Activated CD8-positive, alpha-beta memory T cell treated with anti-CD3 and anti-CD28 coated beads for 36 hours (primary cell): ENCODE results near the gene METTL16. TPM values are rescaled to one million over a fixed set of nuclear protein-coding genes. Genes with fewer than 3 reads are reported as not detected.
"Not testable (repeated sequence)": the region's sequence is repeated elsewhere in the genome, so short reads cannot be mapped to it uniquely, and the experiment has no call there.

Experiments used
- CTCF ChIA-PET: fragments of 350-600 bp; sonication (Branson Sonifier 250); formaldehyde crosslinking; loops from one replicate; lab custom pipeline; 2021; ENCODE audit warnings: antibody characterized with exemption; lab: Charles Lee
- POLR2A ChIA-PET: fragments of 350-600 bp; sonication (Branson Sonifier 250); formaldehyde crosslinking; loops from one replicate; lab custom pipeline; 2021; ENCODE audit warnings: antibody characterized with exemption; lab: Charles Lee
- total RNA-seq, 2 experiments: library from RNA; stranded (reverse); gene quantifications; one replicate each; pipeline ENCODE4 v1.2.3, GENCODE V29; 2021

The METTL16 gene, protein sequence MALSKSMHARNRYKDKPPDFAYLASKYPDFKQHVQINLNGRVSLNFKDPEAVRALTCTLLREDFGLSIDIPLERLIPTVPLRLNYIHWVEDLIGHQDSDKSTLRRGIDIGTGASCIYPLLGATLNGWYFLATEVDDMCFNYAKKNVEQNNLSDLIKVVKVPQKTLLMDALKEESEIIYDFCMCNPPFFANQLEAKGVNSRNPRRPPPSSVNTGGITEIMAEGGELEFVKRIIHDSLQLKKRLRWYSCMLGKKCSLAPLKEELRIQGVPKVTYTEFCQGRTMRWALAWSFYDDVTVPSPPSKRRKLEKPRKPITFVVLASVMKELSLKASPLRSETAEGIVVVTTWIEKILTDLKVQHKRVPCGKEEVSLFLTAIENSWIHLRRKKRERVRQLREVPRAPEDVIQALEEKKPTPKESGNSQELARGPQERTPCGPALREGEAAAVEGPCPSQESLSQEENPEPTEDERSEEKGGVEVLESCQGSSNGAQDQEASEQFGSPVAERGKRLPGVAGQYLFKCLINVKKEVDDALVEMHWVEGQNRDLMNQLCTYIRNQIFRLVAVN
- total RNA-seq: 10 to 100 TPM; 63.5 to 69.6 TPM

DNA sequence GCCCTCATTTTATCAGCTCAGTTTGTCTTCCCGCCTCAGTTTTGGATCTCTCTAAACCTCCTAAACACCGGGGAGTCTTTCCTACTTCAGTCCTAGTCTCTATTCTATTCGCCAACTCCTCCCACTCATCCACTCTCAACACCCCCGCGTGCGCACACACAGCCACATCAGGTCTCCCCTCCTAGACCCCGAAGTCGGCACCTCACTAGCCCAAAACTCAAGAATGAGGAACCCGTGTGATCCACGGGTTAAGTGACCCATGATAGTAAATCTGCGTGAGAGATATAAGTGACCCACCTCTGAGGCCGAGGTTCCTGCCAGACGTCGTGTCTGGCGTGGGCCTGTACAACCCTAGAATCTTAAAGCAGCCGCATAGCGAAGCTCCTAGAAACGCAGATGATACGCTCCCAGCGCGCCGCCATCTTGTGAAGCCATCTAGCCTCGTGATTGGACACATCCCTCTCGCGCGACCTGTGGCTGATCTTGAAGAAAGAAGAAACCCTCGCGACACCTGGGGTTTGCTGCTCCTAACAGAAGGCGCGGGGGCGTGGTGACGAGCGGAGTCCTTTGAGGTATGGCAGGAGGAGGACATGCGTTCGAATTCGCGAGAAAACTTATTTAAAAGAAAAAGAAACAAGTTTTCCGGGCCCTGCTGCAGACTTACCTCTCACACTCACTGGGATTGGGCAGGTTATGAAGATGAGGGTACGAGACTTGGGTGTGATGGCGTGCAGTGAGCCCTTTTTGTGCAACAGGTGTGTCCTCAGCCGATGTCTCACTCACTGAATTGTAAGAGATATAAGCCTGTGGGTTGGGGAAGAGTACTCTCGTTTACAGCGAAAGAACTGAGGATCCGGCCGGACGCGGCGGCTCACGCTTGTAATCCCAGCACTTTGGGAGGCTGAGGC lies at the start of gene METTL16:
Gene METTL16 (minus strand): TSS at position 427 of the 908 bp plus-strand sequence. CDS start 9,557 bp downstream, outside the sequence.
- ChIA-PET CTCF (no interaction called here), POLR2A (interaction anchor here (0.5 to 2.1 kb wide), 8 partner anchors 19 to 494 kb away, joined by 3 to 13 read pairs (median 6); partner anchors contain the start of gene PAFAH1B1)

DNA sequence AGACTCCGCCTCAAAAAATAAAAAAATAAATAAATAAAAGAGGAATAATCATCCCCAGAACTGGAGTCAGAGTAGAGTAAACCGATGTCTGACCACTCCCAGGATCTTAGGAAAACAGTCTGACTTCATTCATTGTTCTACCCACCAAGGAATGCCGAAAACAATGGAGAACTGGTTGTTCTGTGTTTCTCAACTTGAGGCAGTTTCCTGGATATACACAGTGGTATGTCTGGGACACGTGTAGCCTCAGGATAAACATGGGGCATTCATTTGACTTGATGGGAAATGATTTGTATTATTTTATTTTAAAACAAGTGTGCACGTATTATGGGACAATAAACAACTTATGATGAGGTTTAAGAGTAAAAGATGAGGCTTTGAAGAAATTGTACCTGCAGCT lies 49.0 kb upstream of the METTL16 start:
- CTCF ChIA-PET: interaction anchor here (0.7 kb wide), 1 partner anchor 56 kb away, joined by 3 read pairs; no protein-coding TSS in a partner anchor
- POLR2A ChIA-PET: no interaction called here

DNA sequence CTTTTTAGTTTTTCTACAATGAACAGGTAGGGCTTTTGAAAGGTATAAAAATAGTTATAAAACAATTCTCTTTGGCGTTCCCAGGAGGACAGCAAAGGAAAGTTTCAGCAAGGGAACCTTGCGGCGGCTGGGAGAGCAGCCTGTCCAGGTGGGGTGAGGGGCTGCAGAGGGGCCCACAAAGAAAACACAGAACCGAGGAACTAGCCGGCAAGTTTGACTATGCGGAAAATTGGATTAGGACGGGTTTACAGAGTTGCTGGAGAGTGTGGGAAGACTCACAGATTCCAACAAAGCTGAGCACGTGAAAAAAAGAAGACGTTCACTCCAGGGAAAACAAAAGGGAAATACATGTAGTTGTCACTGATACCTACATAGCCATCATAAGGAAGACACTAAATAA lies 40.2 kb upstream of the METTL16 start:
- ChIA-PET POLR2A (no interaction called here), CTCF (no interaction called here)

DNA sequence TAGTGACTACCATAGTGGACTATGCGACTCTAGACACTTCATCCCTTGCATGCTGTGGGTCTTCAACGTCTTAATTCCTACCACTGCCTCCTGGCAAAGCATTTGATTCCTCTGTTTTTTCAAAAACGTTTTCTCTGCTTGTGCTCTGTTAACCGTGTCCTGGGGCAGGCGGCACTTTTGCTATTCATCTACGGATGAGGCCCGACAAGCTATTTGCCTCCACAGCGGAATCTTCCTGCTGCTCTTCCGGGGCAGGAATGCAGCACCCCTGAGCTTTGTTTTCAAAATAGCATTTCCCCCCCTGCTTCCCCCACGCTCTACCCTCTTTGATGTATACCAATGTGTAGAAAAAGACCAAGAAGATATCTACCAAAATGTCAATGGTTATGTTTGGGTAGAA lies 39.8 kb upstream of the METTL16 start:
- ChIA-PET CTCF (no interaction called here), POLR2A (no interaction called here)

DNA sequence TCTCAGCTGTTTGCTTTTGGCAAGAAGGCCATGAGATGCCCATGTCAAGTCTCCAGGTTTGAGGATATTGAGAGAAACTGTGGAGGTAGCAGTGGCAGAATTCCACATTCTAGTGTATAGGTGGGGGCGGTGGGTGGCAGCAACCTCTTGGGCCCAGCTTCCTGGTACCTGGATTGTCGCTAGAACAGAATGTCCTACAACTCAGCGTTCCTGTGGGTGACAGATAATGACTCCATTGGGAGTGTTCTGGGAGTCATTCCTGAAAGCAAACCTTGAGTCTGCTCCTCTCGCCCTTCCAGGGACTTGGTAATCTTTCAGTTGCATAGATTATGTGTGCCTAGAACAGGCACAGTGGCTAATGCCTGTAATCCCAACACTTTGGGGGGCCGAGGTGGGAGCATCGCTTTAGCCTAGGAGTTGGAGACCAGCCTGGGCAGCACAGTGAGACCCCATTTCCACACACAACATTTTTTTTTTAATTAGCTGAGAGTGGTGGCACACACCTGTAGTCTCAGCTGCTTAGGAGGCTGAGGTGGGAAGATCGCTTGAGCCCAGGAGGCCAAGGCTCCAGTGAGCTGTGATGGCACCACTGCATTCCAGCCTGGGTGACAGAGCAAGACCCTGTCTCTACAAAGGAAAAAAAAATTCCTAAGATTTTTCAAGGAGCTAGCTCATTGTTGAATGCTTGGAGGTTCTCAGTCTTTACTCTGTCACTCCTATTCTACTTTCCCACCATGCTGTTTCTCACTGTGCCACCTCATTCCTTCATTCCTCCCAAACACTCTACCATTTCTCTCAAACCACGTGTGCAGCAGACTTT lies 37.9 kb upstream of the METTL16 start:
- CTCF ChIA-PET: interaction anchor here (0.7 kb wide), 1 partner anchor 1509 kb away, joined by 3 read pairs; no protein-coding TSS in a partner anchor
- POLR2A ChIA-PET: no interaction called here

DNA sequence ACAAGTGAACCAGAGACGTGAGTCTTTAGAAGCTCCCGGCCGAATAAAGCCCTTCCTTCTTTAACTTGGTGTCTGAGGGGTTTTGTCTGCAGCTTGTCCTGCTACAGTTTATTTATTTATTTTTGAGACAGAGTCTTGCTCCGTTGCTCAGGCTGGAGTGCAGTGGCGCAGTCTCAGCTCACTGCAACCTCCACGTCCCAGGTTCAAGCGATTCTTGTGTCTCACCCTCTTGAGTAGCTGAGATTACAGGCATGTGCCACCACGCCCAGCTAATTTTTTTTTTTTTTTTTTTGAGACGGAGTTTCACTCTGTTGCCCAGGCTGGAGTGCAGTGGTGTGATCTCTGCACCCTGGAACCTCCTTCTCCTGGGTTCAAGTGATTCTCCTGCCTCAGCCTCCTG lies 36.3 kb upstream of the METTL16 start:
- CTCF ChIA-PET: not testable (repeated sequence)
- POLR2A ChIA-PET: interaction anchor here (0.7 kb wide), 1 partner anchor 831 kb away, joined by 6 read pairs; no protein-coding TSS in a partner anchor

DNA sequence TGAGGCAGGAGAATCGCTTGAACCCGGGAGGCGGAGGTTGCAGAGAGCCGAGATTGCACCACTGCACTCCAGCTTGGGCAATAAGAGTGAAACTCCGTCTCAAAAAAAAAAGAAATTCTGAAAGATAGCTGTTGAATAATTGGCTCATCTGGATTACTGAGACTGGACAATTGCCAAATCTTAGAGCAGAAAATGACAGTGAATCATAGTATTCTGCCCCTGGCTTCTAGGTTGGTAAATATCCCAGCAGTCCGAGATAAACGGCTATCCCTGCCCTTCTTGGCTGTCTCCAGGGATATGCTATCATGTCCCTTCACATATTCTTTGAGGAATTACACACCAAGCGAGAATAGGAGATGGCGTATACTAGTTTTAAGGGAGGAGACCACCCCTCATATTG lies 35.5 kb upstream of the METTL16 start:
- CTCF ChIA-PET: interaction anchor here (0.7 kb wide), 1 partner anchor 149 kb away, joined by 6 read pairs; no protein-coding TSS in a partner anchor
- POLR2A ChIA-PET: interaction anchor here (0.7 kb wide), 1 partner anchor 832 kb away, joined by 6 read pairs; no protein-coding TSS in a partner anchor

DNA sequence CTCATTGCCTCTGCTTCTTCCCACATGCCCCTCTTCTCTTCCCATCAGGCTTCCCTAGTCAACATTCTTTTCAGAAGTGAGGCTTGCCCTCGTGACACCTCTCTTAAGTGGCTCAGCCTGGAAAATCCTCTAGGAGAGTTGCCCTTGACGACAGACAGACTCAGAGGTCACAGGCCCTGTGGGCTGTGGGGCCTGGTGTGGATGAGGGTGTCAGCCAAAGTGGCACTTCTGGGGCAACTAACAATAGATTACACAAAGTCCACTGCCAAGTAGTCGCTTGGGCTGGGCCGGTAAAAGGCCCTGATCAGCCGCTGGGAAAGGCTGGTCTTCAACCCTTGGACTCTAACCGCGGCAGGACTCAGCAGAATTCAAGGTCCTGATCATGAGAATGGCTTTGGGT lies 33.7 kb upstream of the METTL16 start:
- CTCF ChIA-PET: no interaction called here
- POLR2A ChIA-PET: no interaction called here

DNA sequence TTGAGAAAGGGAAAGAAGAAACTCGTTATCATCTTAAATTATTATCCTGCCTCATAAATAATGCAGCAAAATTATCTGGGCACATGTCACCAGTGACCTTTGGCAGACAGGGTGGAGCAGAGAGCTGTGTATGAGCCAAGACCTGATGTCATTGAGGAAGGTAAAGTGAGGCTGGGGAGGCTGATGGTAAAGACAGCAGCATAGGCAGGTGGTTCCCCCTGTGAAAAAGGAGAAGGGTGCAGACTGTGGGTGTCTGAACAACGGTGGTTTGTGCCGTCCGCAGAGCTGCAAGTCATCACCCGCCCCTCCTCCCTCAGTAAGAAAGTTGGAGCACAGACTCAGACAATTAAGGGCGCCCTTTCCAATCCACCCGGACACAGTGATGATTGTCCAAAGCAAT lies 30.8 kb upstream of the METTL16 start:
- POLR2A ChIA-PET: no interaction called here
- CTCF ChIA-PET: no interaction called here

DNA sequence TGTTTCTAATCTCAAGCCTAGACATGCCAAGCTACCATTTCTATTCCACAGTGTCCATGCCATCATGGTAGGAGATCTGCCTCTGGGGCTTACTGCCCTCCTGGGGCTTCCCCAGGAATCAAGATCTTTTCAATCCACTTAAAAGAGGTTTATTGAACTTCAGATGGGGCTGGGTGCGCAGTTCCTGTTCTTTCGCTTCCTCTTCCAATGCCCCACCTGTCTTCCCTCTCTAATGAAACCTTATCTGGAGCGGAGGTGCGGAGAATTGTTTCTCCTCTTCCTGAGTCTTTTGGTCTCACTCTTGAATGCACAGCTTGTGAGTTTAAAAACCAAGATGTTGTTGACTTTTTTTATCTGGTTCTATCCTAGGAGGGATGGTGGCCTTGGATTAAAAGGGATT lies 30.4 kb upstream of the METTL16 start:
- POLR2A ChIA-PET: no interaction called here

DNA sequence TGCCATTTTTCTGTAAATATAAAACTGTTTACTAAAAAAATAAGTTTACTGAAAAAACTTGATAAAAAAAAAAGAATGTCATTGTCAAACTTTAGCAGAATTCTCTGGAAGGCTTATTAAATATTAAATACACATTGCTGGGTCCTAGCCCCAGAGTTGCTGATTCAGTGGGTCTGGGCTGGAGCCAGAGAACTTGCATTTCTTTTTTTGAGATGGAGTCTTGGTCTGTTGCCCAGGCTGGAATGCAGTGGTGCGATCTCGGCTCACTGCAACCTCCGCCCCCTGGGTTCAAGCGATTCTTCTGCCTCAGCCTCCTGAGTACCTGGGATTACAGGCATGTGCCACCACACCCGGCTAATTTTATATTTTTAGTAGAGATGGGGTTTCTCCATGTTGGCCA lies 25.9 kb upstream of the METTL16 start:
- POLR2A ChIA-PET, CTCF ChIA-PET: not testable (repeated sequence)

More for the DNA sequence above, 30.4 kb upstream of the METTL16 start:
- CTCF ChIA-PET: no interaction called here

DNA sequence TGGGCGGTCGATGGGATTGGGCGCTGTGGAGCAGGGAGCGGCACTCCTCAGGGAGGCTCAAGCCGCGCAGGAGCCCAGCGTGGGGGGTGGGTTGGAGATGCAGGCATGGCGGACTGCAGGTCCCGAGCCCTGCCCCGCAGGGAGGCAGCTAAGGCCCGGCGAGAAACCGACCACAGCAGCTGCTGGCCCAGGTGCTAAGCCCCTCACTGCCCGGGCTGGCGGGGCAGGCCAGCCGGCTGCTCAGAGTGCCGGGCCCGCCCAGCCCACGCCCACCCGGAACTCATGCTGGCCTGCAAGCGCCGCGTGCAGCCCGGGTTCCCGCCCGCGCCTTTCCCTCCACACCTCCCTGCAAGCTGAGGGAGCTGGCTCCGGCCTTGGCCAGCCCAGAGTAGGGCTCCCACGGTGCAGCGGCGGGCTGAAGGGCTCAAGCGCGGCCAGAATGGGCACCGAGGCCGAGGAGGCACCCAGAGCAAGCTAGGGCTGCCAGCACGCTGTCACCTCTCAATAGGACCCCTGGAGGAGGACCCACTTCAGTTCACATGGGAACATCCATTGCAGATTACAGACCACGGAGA lies 20.5 kb upstream of the METTL16 start:
- ChIA-PET POLR2A (interaction anchor here (2.0 kb wide), 1 partner anchor 21 kb away, joined by 8 read pairs; the partner anchor contains the start of gene METTL16), CTCF (no interaction called here)

DNA sequence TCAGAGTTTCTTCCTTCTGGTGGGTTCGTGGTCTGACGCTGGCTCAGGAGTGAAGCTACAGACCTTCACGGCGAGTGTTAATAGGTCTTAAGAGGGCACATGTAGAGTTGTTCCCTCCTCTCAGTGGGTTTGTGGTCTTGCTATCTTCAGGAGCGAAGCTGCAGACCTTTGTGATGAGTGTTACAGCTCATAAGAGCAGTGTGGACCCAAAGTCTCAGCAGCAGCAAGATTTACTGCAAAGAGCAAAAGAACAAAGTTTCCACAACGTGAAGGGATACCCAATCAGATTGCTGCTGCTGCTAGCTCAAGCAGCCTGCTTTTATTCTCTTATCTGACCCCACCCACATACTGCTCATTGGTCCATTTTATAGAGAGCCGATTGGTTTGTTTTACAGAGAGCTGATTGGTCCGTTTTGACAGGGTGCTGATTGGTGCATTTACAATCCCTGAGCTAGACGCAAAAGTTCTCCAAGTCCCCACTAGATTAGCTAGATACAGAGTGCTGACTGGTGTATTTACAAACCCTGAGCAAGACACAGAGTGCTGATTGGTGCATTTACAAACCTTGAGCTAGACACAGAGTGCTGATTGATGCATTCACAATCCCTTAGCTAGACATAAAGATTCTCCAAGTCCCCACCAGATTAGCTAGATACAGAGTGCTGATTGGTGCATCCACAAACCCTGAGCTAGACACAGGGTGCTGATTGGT lies 19.7 kb upstream of the METTL16 start:
- CTCF ChIA-PET: not testable (repeated sequence)
- POLR2A ChIA-PET: interaction anchor here (2.0 kb wide), 1 partner anchor 20 kb away, joined by 8 read pairs; the partner anchor contains the start of gene METTL16

DNA sequence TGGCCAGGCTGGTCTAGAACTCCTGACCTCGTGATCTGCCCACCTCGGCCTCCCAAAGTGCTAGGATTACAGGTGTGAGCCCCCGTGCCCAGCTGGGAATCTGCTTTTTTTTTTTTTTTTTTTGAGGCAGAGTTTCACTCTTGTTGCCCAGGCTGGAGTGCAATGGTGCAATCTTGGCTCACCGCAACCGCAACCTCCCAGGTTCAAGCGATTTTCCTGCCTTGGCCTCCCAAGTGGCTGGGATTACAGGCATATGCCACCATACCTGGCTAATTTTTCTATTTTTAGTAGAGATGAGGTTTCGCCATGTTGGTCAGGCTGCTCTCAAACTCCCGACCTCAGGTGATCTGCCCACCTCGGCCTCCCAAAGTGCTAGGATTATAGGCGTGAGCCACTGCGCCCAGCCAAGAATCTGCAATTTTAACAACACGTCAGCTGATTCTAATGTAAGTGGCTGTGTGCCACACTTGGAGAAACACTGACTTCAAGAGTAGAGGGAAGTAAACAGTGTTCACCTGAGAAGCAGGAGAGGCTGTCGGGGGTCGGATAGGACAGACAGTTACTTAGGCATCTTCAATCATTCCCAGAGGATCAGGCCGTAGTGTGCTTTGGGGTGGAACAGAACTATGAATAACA lies 10.2 kb upstream of the METTL16 start:
- CTCF ChIA-PET: not testable (repeated sequence)

DNA sequence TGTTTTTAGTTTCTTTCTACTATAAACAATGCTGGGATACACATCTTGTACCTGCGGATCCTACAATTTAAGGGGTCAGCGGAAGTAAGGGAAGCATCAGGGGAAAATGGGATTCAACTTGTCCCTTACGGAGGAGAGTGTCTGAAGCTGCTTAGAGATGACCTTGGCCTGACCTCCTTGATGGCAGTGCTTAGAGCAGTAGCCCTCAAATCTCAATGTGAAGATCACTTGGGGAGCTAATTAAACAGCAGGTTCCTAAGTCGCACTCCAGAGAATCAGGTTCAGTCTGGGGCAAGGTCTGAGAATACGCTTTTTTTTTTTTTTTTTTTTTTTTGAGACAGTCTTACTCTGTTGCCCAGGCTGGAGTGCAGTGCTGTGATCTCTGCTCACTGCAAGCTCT lies 9.6 kb upstream of the METTL16 start:
- ChIA-PET CTCF (no interaction called here), POLR2A (interaction anchor here (0.6 kb wide), 1 partner anchor 892 kb away, joined by 3 read pairs; no protein-coding TSS in a partner anchor)

More for the DNA sequence above, 10.2 kb upstream of the METTL16 start:
- POLR2A ChIA-PET: not testable (repeated sequence)

DNA sequence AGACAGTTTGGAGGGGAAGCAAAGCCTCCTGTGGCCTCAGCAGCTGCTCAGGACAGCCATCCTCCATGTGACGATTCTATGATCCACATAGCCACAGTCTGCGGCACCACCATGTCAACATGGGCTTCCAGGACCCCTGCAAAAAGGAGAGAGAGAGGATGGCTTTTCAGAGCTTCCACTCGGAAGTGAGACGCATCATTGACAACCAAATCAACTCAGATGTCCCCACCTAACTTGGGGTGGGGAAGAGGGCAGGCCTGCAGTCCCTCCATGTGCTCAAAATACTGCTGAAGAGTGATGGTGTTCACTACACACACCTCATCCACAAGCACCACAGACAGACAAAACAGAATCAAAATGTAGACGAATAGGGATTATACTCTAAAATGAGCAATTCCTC lies 5.9 kb upstream of the METTL16 start:
- ChIA-PET CTCF (no interaction called here), POLR2A (no interaction called here)

DNA sequence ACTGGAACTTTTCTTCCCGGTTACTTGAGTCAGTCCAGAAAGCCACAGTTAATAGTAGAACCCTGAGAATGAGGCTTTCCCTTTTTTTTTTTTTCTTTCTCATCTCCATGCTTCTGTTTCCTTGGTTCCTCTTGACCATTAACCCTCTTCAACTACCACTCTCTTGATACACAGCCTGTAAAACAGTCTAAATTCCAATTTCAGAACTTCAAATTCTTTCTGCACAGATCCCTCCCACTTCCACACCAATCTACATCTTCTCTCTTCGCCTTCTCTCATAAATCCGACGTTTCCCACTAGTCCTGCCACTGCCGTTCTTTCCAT lies 588 bp downstream of the METTL16 start:
- ChIA-PET CTCF (no interaction called here), POLR2A (interaction anchor here (0.5 to 2.1 kb wide), 6 partner anchors 20 to 495 kb away, joined by 3 to 13 read pairs (median 7); partner anchors contain the start of gene PAFAH1B1)
